ENCODE measurements around the gene GABRR3.

GABRR3 gene

DNA sequence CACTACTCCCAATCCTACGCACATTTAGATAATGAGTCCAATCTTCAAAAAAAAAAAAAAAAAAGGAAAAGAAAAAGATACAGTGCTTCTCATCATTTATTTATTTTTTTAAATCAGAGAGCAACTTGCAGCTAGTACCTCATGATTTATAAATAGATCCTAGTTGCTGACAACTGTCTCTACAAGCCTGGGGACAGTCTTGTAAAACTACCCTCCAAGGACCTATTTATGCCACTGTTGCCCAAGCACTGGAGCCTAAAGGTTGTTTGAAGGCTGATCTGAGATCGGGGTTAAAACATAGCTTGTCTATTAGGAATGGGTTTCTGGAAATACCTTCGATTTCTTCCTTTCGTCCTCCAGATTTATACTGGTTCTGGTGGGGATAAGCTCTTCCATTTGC lies 14.7 kb downstream of the GABRR3 start:
- no peaks in the 10 kb centered on the region for H3K36me3 ChIP-seq (ENCODE audit: low read length)
- H3K4me2 ChIP-seq (ENCODE audit: low read depth, low read length, poor library complexity, severe bottlenecking) = no peak overlapping the region
- no peak overlapping the region for H3K27ac ChIP-seq (ENCODE audit: low read depth, low read length)
- H3K79me2 ChIP-seq (ENCODE audit: insufficient read depth, low read length) = no peaks in the 10 kb centered on the region
- H4K20me1 ChIP-seq (ENCODE audit: low read depth, low read length) = no peaks in the 10 kb centered on the region
- H3K9me3 ChIP-seq (ENCODE audit: insufficient read depth, low read length) = no peaks in the 10 kb centered on the region
- TF ChIP-seq, protein P1, sequence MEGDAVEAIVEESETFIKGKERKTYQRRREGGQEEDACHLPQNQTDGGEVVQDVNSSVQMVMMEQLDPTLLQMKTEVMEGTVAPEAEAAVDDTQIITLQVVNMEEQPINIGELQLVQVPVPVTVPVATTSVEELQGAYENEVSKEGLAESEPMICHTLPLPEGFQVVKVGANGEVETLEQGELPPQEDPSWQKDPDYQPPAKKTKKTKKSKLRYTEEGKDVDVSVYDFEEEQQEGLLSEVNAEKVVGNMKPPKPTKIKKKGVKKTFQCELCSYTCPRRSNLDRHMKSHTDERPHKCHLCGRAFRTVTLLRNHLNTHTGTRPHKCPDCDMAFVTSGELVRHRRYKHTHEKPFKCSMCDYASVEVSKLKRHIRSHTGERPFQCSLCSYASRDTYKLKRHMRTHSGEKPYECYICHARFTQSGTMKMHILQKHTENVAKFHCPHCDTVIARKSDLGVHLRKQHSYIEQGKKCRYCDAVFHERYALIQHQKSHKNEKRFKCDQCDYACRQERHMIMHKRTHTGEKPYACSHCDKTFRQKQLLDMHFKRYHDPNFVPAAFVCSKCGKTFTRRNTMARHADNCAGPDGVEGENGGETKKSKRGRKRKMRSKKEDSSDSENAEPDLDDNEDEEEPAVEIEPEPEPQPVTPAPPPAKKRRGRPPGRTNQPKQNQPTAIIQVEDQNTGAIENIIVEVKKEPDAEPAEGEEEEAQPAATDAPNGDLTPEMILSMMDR (IDR thresholded peaks at IDR 0.05; ENCODE audit: insufficient read depth, low read length, poor library complexity, severe bottlenecking) = no peak
- TF ChIP-seq EZH2phosphoT487 (conservative IDR thresholded peaks at IDR 0.05; ENCODE audit: low read length) = no peak
- H3K4me3 ChIP-seq (ENCODE audit: insufficient read depth, low read length, poor library complexity, severe bottlenecking) = no peak overlapping the region
- no peaks in the 10 kb centered on the region for H3K27me3 ChIP-seq (ENCODE audit: low read length)
- H3K9ac ChIP-seq (ENCODE audit: low read length) = no peak overlapping the region
- H2AFZ ChIP-seq (ENCODE audit: low read depth, low read length, severe bottlenecking) = no peak overlapping the region
- no peaks in the 10 kb centered on the region for H3F3A ChIP-seq (ENCODE audit: insufficient read depth)
- H3K9me2 ChIP-seq (replicated peaks; ENCODE audit: insufficient read depth, low read length) = no peaks in the 10 kb centered on the region

- TF ChIP-seq EZH2phosphoT487 (conservative IDR thresholded peaks at IDR 0.05; ENCODE audit: low read length) = no peak
- H3F3A ChIP-seq (ENCODE audit: insufficient read depth) = no peaks in the 10 kb centered on the region
- H2AFZ ChIP-seq (ENCODE audit: low read depth, low read length, severe bottlenecking) = no peak overlapping the region
- no peak overlapping the region for H3K9ac ChIP-seq (ENCODE audit: low read length)
- no peaks in the 10 kb centered on the region for H3K36me3 ChIP-seq (ENCODE audit: low read length)
- no peaks in the 10 kb centered on the region for H3K9me3 ChIP-seq (ENCODE audit: insufficient read depth, low read length)
- H3K27me3 ChIP-seq (ENCODE audit: low read length) = no peaks in the 10 kb centered on the region
- H3K4me3 ChIP-seq (ENCODE audit: insufficient read depth, low read length, poor library complexity, severe bottlenecking) = no peak overlapping the region
- no peaks in the 10 kb centered on the region for H3K79me2 ChIP-seq (ENCODE audit: insufficient read depth, low read length)
- H4K20me1 ChIP-seq (ENCODE audit: low read depth, low read length) = no peaks in the 10 kb centered on the region
- H3K27ac ChIP-seq (ENCODE audit: low read depth, low read length) = no peak overlapping the region
- H3K9me2 ChIP-seq (replicated peaks; ENCODE audit: insufficient read depth, low read length) = no peaks in the 10 kb centered on the region
- no peak overlapping the region for H3K4me2 ChIP-seq (ENCODE audit: low read depth, low read length, poor library complexity, severe bottlenecking)
These were observed 16.8 kb downstream of the GABRR3 start for GRCh38 chr3:98018301-98018700.

DNA sequence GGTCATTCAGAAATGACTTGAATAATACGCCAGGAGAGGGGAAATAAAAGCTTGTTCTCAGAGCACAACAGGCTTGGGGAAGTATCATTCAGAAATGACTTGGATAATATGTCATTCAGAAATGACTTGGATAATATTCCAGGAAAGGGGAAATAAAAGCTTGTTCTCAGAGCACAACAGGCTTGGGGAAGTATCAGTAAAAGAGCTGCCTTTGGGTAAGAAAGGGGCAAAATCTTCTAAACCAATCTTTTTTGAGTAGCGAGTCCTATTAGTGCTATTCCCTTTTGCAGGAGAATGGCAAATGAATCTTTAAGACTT lies 20.9 kb downstream of the GABRR3 start:
- Histone ChIP-seq H3K4me2 (ENCODE audit: low read depth, low read length, poor library complexity, severe bottlenecking) (no peak overlapping the region), H3K36me3 (ENCODE audit: low read length) (no peaks in the 10 kb centered on the region), H3K9me3 (ENCODE audit: insufficient read depth, low read length) (no peaks in the 10 kb centered on the region), H3K27ac (ENCODE audit: low read depth, low read length) (no peak overlapping the region), H3K9ac (ENCODE audit: low read length) (no peak overlapping the region), H2AFZ (ENCODE audit: low read depth, low read length, severe bottlenecking) (no peak overlapping the region), H3K27me3 (ENCODE audit: low read length) (no peaks in the 10 kb centered on the region), H3K9me2 (replicated peaks; ENCODE audit: insufficient read depth, low read length) (no peaks in the 10 kb centered on the region), H3K79me2 (ENCODE audit: insufficient read depth, low read length) (no peaks in the 10 kb centered on the region), H3K4me3 (ENCODE audit: insufficient read depth, low read length, poor library complexity, severe bottlenecking) (no peak overlapping the region), H4K20me1 (ENCODE audit: low read depth, low read length) (no peaks in the 10 kb centered on the region), H3F3A (ENCODE audit: insufficient read depth) (no peaks in the 10 kb centered on the region)
- TF ChIP-seq EZH2phosphoT487 (conservative IDR thresholded peaks at IDR 0.05; ENCODE audit: low read length) = no peak
- TF ChIP-seq, protein P1 (IDR thresholded peaks at IDR 0.05; ENCODE audit: insufficient read depth, low read length, poor library complexity, severe bottlenecking) = no peak

DNA sequence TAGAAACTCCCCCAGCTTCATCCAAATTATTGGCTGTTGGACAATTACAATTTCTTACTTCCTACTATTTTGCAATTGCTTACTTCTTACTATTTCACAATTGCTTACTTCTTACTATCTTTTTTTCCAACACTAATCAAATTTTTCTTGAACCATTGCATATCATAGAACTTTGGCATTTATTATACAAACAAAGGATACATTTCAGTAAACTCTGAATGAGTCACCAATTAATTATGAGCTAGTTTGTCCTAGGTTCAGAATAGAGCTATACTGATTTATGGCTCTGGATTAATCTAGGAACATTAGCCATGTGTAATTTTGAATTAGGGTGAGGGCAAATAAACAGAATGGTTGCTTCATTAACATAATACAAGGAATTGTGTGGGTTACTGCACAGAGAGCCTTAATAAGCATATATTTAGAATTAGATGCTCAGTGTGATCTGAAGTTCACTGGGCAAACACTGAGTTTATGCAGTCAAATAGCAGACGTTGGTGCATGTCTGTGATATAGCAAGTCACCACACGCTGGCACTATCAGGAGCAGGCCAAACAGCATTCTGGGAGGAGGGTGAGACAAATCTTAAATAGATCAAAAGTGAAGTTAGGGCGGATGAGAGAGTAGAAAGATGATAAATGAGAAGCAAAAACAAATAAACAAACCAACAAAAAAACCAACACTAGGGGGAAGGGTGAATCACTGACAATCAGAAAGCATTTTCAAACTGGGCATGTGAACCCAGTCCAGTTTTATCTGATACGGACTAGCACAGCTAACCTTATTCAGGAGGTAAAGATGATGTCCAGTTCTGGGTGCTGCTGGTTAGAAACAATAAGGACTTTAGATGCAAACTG lies 21.5 kb downstream of the GABRR3 start:
- H3K9ac ChIP-seq (ENCODE audit: low read length) = no peak overlapping the region
- H4K20me1 ChIP-seq (ENCODE audit: low read depth, low read length) = no peaks in the 10 kb centered on the region
- no peaks in the 10 kb centered on the region for H3F3A ChIP-seq (ENCODE audit: insufficient read depth)
- H3K9me3 ChIP-seq (ENCODE audit: insufficient read depth, low read length) = no peaks in the 10 kb centered on the region
- no peaks in the 10 kb centered on the region for H3K36me3 ChIP-seq (ENCODE audit: low read length)
- H3K27ac ChIP-seq (ENCODE audit: low read depth, low read length) = no peak overlapping the region
- no peak overlapping the region for H3K4me3 ChIP-seq (ENCODE audit: insufficient read depth, low read length, poor library complexity, severe bottlenecking)
- H2AFZ ChIP-seq (ENCODE audit: low read depth, low read length, severe bottlenecking) = no peak overlapping the region
- no peaks in the 10 kb centered on the region for H3K9me2 ChIP-seq (replicated peaks; ENCODE audit: insufficient read depth, low read length)
- no peaks in the 10 kb centered on the region for H3K27me3 ChIP-seq (ENCODE audit: low read length)
- no peak overlapping the region for H3K4me2 ChIP-seq (ENCODE audit: low read depth, low read length, poor library complexity, severe bottlenecking)
- no peak for TF ChIP-seq EZH2phosphoT487 (conservative IDR thresholded peaks at IDR 0.05; ENCODE audit: low read length)
- TF ChIP-seq, protein P1 (IDR thresholded peaks at IDR 0.05; ENCODE audit: insufficient read depth, low read length, poor library complexity, severe bottlenecking) = no peak
- H3K79me2 ChIP-seq (ENCODE audit: insufficient read depth, low read length) = no peaks in the 10 kb centered on the region
